Endothelial cell of umbilical vein (primary cell): ENCODE measurements around the gene MEGF11. TPM values are rescaled to one million over a fixed set of nuclear protein-coding genes. Genes with fewer than 3 reads are reported as not detected.

Experiments
- BruUV-seq: library from RNA; stranded (reverse); fragments of 400-500 nt; replicated peaks from 2 replicates; lab custom pipeline; 2021; lab: Mats Ljungman, UMichigan
- CTCF ChIA-PET: fragments of 300-600, 350-600 bp; sonication (Branson Sonifier 250); formaldehyde crosslinking; loops from one replicate; lab custom pipeline; 2021; ENCODE audit warnings: antibody characterized with exemption, inconsistent platforms; lab: Charles Lee
- POLR2A ChIA-PET: fragments of 300-600, 350-600 bp; sonication (Branson Sonifier 250); formaldehyde crosslinking; loops from one replicate; lab custom pipeline; 2021; ENCODE audit warnings: antibody characterized with exemption, inconsistent platforms; lab: Charles Lee
- DNase-seq: peaks from one replicate; pipeline ENCODE4 v3.0.0-alpha.2; 2011; ENCODE audit warnings: low read depth, low spot score
- FAIRE-seq: peaks from 2 replicates; lab custom pipeline; 2011; peaks lifted over from hg19 to GRCh38; lab: Jason Lieb, UNC
- H2AFZ ChIP-seq: 2 replicates; pipeline ENCODE4 v1.6.0; 2012; ENCODE audit warnings: low read depth, low read length, control low read depth, inconsistent platforms
- H3K27ac ChIP-seq: 2 replicates; pipeline ENCODE4 v1.5.1; 2011; ENCODE audit warnings: low read depth, mild to moderate bottlenecking, control low read depth, low read length, moderate library complexity; ENCODE audit not compliant: insufficient read depth
- H3K27me3 ChIP-seq, 2 experiments: 2 replicates each; pipeline versions ENCODE4 v1.6.0 to v1.6.1; 2011; ENCODE audit warnings: low read length in 2 of 2, mixed read lengths in 1 of 2; ENCODE audit not compliant: control insufficient read depth in 2 of 2, insufficient read depth in 2 of 2
- H3K36me3 ChIP-seq, 2 experiments: 2 replicates in 1 of 2; 3 replicates in 1 of 2; pipeline ENCODE4 v1.5.1; 2011; ENCODE audit warnings: low read length in 2 of 2, mild to moderate bottlenecking in 1 of 2, moderate library complexity in 1 of 2; ENCODE audit not compliant: control insufficient read depth in 2 of 2, insufficient read depth in 2 of 2; ENCODE audit errors: extremely low read depth in 1 of 2
- H3K4me1 ChIP-seq: 3 replicates; pipeline ENCODE4 v1.5.1; 2011; ENCODE audit warnings: mild to moderate bottlenecking, low read length; ENCODE audit not compliant: control insufficient read depth, insufficient read depth; ENCODE audit errors: extremely low read depth
- H3K4me2 ChIP-seq: 2 replicates; pipeline ENCODE4 v1.6.1; 2011; ENCODE audit warnings: low read length, control low read depth, mixed read lengths; ENCODE audit not compliant: insufficient read depth
- H3K4me3 ChIP-seq, 3 experiments: fragments of 200-600 bp in 1 of 3; sonication (generic), shearing (Covaris generic) in 1 of 3; replicated peaks in 1 of 3; 2 replicates each; pipeline ENCODE4 v1.5.1; 2011 to 2016; ENCODE audit warnings: control low read depth in 3 of 3, low read length in 3 of 3, mild to moderate bottlenecking in 2 of 3, inconsistent platforms in 1 of 3, low read depth in 1 of 3, moderate library complexity in 1 of 3; ENCODE audit not compliant: insufficient read depth in 1 of 3
- H3K79me2 ChIP-seq: 2 replicates; pipeline ENCODE4 v1.6.0; 2012; ENCODE audit warnings: low read length, inconsistent platforms; ENCODE audit not compliant: control insufficient read depth, insufficient read depth
- H3K9ac ChIP-seq: replicated peaks from 2 replicates; pipeline ENCODE3; 2011; ENCODE audit warnings: low read length, control low read depth; ENCODE audit not compliant: insufficient read depth; ENCODE audit errors: extremely low read depth
- H3K9me1 ChIP-seq: replicated peaks from 3 replicates; pipeline ENCODE4 v1.6.0; 2011; ENCODE audit warnings: mild to moderate bottlenecking, low read length; ENCODE audit not compliant: control insufficient read depth, insufficient read depth; ENCODE audit errors: extremely low read depth
- H3K9me3 ChIP-seq: replicated peaks from 2 replicates; pipeline ENCODE4 v1.5.1; 2012; ENCODE audit warnings: low read length, inconsistent platforms; ENCODE audit not compliant: control insufficient read depth, insufficient read depth
- H4K20me1 ChIP-seq: replicated peaks from 2 replicates; pipeline ENCODE3; 2011; ENCODE audit warnings: mild to moderate bottlenecking, low read length; ENCODE audit not compliant: control insufficient read depth, insufficient read depth; ENCODE audit errors: extremely low read depth
- CTCF ChIP-seq, 2 donors: IDR thresholded peaks; 1 replicate in 1 of 2; 2 replicates in 1 of 2; pipeline ENCODE4 v1.5.1; 2011; ENCODE audit warnings: low read length in 2 of 2, mild to moderate bottlenecking in 2 of 2, moderate library complexity in 2 of 2, control low read depth in 1 of 2, inconsistent platforms in 1 of 2, low read depth in 1 of 2; ENCODE audit not compliant: insufficient read depth in 1 of 2; ENCODE audit errors: extremely low read depth in 1 of 2
- EZH2 ChIP-seq: IDR thresholded peaks from 2 replicates; pipeline ENCODE4 v1.6.1; 2012; ENCODE audit warnings: borderline replicate concordance, low read depth, mild to moderate bottlenecking, moderate library complexity, low read length, inconsistent platforms; ENCODE audit not compliant: severe bottlenecking
- FOS ChIP-seq: IDR thresholded peaks from 2 replicates; pipeline ENCODE4 v1.6.1; 2011; ENCODE audit warnings: mild to moderate bottlenecking, low read length, moderate library complexity, borderline replicate concordance; ENCODE audit not compliant: insufficient read depth
- GATA2 ChIP-seq: IDR thresholded peaks from 2 replicates; pipeline ENCODE4 v1.7.0; 2011; ENCODE audit warnings: low read depth, mild to moderate bottlenecking, moderate library complexity, mixed read lengths, low read length; ENCODE audit not compliant: insufficient read length, insufficient read depth
- JUN ChIP-seq: IDR thresholded peaks from 2 replicates; pipeline ENCODE4 v1.6.1; 2011; ENCODE audit warnings: borderline replicate concordance, low read depth; ENCODE audit not compliant: insufficient read length, insufficient read depth
- MAX ChIP-seq: IDR thresholded peaks from 2 replicates; pipeline ENCODE4 v1.6.1; 2011; ENCODE audit not compliant: insufficient read depth, insufficient read length
- MYC ChIP-seq: IDR thresholded peaks from one replicate; pipeline ENCODE4 v1.6.1; 2011; ENCODE audit warnings: mild to moderate bottlenecking, low read depth, low read length
- POLR2A ChIP-seq: IDR thresholded peaks from 2 replicates; pipeline ENCODE4 v1.6.1; 2012; ENCODE audit warnings: low read depth, mild to moderate bottlenecking, control low read depth, low read length
- POLR2AphosphoS5 ChIP-seq: IDR thresholded peaks from 2 replicates; pipeline ENCODE4 v1.6.1; 2012; ENCODE audit warnings: low read depth, mild to moderate bottlenecking, control low read depth, low read length, moderate library complexity; ENCODE audit not compliant: insufficient read depth
- dilution Hi-C: fragments of 300-500 bp; cut with MboI; formaldehyde crosslinking; loops from one replicate; pipeline ENCODE4 v1.15.0; 2019; ENCODE audit warnings: low sequenced_read_pairs; ENCODE audit not compliant: extremely low pct_ligation_motif_present
- intact Hi-C: fragments of 100-400 bp; cut with micrococcal nuclease; formaldehyde crosslinking; loops from one replicate; pipeline ENCODE4 v1.10.0; 2022
- polyA plus RNA-seq, 4 experiments: library from polyadenylated mRNA; depleted of rRNA in 3 of 4; stranded (reverse) in 3 of 4; unstranded in 1 of 4; fragments of >200 nt; gene quantifications; 2 replicates each; pipeline versions ENCODE4 v1.2.1 to v1.2.3, GENCODE V29; 2011 to 2012; ENCODE audit warnings: missing spikeins in 1 of 4
- total RNA-seq: library from RNA; stranded (reverse); gene quantifications from 2 replicates; pipeline ENCODE4 v1.2.3, GENCODE V29; 2021

MEGF11 gene
- total and polyA plus RNA-seq, 2 donors (not counting 3 experiments of a cell fraction or from before 2014, with no cell fraction given) = not detected

- H3K27ac ChIP-seq = no peak overlapping the region
- no peak overlapping the region for H3K4me3 ChIP-seq
- BruUV-seq = no TSS peak
- H3K36me3 ChIP-seq = no peaks in the 10 kb centered on the region
- no peaks in the 10 kb centered on the region for H3K9me1 ChIP-seq
- H3K4me1 ChIP-seq = no peaks in the 10 kb centered on the region
- H3K4me2 ChIP-seq = no peak overlapping the region
- H3K9me3 ChIP-seq = no peaks in the 10 kb centered on the region
- H2AFZ ChIP-seq = no peak overlapping the region
- no peak for TF ChIP-seq JUN
- no peak for TF ChIP-seq CTCF (IDR thresholded peaks at IDR 0.05; ENCODE audit: extremely low read depth in 1 of 2, insufficient read depth in 1 of 2, low read depth in 1 of 2, low read length in 2 of 2)
- no peak for TF ChIP-seq POLR2A
- no peak for TF ChIP-seq POLR2AphosphoS5
- no peak for TF ChIP-seq MYC
- no peak for TF ChIP-seq MAX
- no peak for TF ChIP-seq EZH2
- no peak for TF ChIP-seq FOS
- TF ChIP-seq GATA2 = no peak
- CTCF ChIA-PET = no interaction called here
- POLR2A ChIA-PET = no interaction called here
- DNase-seq (no peak), FAIRE-seq (no peak)
- H3K27me3 ChIP-seq = peaks cover 3 to 10% of the 10 kb centered on the region in 2 experiments
- dilution Hi-C loops = no loop called here
- intact Hi-C loops = no loop called here
- no peaks in the 10 kb centered on the region for H4K20me1 ChIP-seq
- H3K79me2 ChIP-seq = no peaks in the 10 kb centered on the region
- H3K9ac ChIP-seq = no peak overlapping the region
These were observed 123.0 kb downstream of the MEGF11 start for GRCh38 chr15:66130496-66131034.
